ENCODE measurements around the gene MRPL43. TPM values are rescaled to one million over a fixed set of nuclear protein-coding genes. Genes with fewer than 3 reads are reported as not detected.

MRPL43 gene
- total RNA-seq, 6 experiments from 2014 or later: 101 to 120 (median 115) TPM

DNA sequence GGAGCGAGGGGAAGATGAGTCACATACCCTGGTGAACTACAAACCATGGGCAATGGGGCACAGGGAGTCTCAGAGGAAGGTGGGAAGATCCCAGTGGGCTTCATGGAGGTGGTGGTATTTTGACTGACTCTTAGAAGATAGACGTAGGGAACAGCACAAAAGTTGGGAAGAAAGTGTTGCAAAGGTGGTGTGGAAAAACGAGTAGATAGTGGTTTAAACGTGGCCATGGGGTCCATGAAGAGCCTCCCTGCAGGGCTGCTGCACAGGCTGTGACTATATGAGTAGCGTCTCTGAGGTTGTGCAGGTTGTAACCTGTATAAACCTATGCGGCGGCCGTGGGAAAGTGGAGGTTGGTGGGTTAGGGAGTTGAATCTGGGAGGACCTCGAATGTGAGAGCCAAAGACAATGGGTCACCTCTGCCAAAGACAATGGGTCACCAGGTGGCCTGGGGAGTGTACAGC lies 26.1 kb upstream of the MRPL43 start:
- Mint-ChIP-seq H3K36me3 (ENCODE audit: low read depth) (no peaks in the 10 kb centered on the region), H3K4me1 (ENCODE audit: low read depth) (peaks cover 41% of the 10 kb centered on the region), H3K27ac (peak overlapping the region; percentile 85), H3K27me3 (ENCODE audit: insufficient read depth) (peaks cover 7% of the 10 kb centered on the region), H3K4me3 (peak overlapping the region; percentile 45), H3K9me3 (no peaks in the 10 kb centered on the region)
- DNase-seq: no peak
- TF ChIP-seq, protein P1, sequence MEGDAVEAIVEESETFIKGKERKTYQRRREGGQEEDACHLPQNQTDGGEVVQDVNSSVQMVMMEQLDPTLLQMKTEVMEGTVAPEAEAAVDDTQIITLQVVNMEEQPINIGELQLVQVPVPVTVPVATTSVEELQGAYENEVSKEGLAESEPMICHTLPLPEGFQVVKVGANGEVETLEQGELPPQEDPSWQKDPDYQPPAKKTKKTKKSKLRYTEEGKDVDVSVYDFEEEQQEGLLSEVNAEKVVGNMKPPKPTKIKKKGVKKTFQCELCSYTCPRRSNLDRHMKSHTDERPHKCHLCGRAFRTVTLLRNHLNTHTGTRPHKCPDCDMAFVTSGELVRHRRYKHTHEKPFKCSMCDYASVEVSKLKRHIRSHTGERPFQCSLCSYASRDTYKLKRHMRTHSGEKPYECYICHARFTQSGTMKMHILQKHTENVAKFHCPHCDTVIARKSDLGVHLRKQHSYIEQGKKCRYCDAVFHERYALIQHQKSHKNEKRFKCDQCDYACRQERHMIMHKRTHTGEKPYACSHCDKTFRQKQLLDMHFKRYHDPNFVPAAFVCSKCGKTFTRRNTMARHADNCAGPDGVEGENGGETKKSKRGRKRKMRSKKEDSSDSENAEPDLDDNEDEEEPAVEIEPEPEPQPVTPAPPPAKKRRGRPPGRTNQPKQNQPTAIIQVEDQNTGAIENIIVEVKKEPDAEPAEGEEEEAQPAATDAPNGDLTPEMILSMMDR (IDR thresholded peaks at IDR 0.05): no peak

DNA sequence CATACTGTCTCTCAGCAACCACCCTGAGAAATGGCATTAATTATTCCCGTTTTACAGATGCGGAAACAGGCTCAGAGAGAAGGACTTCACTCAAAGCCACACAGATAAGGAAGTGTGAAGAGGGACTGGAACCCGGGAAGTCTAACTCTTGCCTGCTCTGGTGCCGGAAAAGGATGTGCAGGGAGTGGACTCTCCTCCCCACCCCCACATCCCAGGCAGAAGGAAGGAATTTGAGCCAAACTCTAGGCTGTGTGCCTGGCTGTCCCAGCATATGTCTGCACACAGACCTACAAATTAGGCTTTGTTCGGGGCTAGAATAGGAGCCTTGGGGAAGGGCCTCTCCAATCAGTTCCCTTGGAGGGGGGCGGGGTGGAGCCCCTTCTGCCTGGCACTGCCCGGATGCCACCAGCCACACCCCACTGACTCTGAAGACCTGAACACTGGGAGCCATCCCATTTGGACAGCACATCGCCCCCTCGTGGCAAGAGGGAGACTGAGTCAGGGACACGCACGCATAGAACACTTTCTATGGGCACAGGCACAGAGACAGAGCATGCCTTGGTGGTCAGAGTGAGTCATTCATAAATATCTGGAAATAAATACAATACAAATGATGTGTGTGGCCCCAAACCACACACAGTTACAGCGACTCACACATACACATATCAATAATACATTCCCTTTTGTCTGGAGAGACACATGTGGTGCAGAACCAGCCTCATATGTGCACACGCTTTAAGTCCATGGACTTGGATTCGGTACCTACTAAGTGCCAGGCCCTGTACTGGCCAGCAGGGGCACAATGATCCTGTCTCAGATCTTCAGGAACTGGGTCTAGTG lies 25.4 kb upstream of the MRPL43 start:
- Mint-ChIP-seq H3K27ac (peak overlapping the region; percentile 85), H3K9me3 (no peaks in the 10 kb centered on the region), H3K27me3 (ENCODE audit: insufficient read depth) (peaks cover 7% of the 10 kb centered on the region; the same call in 1 of the 2 replicates), H3K4me1 (ENCODE audit: low read depth) (peaks cover 48% of the 10 kb centered on the region), H3K4me3 (peak overlapping the region; percentile 45), H3K36me3 (ENCODE audit: low read depth) (no peaks in the 10 kb centered on the region)
- TF ChIP-seq, protein P1 (IDR thresholded peaks at IDR 0.05): peak; percentile 96
- DNase-seq: peak; percentile 94

DNA sequence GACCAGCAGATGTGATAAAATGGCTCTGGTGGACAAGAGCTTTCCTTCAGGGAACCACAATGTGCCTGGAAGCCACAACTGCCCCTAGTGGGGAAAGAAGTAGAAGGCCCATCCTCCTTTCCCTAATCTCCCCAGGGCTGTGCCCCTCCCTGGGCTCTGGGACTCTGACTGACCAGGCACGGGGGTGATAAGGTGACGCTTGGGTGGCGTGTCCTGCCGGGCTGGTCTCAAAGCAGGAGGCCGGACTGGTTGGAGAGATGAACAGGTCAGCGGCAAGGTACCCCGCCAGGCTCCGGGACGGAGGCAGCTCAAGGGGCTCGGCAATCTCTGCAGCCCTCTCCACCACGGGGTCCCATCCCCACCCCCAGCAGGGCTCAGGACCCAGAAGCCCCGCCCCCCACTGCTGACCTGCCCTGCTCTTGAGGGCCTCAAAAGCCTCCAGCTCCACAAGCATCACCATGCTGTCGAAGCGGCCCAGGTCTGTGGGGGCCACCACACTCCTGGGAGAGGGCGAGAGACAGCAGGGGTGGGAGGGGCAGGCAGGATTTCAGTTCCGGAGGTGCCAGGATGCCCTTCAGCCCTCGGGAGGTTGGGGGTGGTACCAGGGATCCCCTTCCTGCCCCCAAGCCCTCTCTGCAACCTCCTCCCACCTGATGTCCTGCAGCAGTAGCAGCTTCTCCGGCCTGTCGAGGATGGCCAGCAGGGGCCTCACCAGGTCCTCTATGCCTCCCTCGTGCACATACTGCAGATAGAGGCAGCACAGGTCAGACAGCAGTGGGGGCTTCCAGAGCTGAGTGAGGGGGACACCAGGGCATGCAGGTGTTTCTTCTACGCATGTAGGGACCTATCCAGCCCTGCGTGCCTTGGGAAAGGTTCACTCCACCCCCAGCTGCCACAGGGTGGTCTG lies 24.5 kb upstream of the MRPL43 start:
- Mint-ChIP-seq H3K4me3 (no peak overlapping the region), H3K27me3 (ENCODE audit: insufficient read depth) (peaks cover 3% of the 10 kb centered on the region; the same call in 1 of the 2 replicates), H3K27ac (peak overlapping the region; percentile 85; the same call in 1 of the 2 replicates), H3K4me1 (ENCODE audit: low read depth) (peaks cover 48% of the 10 kb centered on the region), H3K36me3 (ENCODE audit: low read depth) (no peaks in the 10 kb centered on the region), H3K9me3 (no peaks in the 10 kb centered on the region)
- DNase-seq: peak; percentile 22
- TF ChIP-seq, protein P1 (IDR thresholded peaks at IDR 0.05): peak; percentile 68

DNA sequence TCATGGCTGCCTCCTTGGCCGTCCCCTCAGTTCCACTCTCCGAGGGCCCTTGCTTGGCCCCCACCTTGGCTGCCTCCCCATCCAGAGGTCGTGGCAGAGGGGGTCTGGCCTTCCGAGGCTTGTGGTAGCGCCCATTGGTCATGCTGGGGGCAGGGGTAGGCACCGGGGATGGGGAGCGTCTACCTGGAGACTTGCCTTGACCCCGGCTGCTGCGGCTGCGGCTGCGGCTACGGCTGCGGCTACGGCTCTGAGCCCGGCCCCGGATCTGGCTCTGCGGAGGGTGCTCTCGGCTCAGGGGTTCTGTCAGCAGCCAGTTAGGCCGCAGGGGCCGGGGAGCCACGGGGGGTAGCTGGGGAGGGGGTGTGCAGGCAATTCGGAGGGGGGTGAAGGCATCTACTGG lies 23.0 kb upstream of the MRPL43 start:
- TF ChIP-seq, protein P1 (IDR thresholded peaks at IDR 0.05): no peak
- H3K4me1 Mint-ChIP-seq (ENCODE audit: low read depth): peaks cover 37% of the 10 kb centered on the region
- no peak overlapping the region for H3K27ac Mint-ChIP-seq
- DNase-seq: no peak
- no peak overlapping the region for H3K4me3 Mint-ChIP-seq
- no peaks in the 10 kb centered on the region for H3K9me3 Mint-ChIP-seq
- no peaks in the 10 kb centered on the region for H3K36me3 Mint-ChIP-seq (ENCODE audit: low read depth)
- peaks cover 3% of the 10 kb centered on the region for H3K27me3 Mint-ChIP-seq (ENCODE audit: insufficient read depth)

DNA sequence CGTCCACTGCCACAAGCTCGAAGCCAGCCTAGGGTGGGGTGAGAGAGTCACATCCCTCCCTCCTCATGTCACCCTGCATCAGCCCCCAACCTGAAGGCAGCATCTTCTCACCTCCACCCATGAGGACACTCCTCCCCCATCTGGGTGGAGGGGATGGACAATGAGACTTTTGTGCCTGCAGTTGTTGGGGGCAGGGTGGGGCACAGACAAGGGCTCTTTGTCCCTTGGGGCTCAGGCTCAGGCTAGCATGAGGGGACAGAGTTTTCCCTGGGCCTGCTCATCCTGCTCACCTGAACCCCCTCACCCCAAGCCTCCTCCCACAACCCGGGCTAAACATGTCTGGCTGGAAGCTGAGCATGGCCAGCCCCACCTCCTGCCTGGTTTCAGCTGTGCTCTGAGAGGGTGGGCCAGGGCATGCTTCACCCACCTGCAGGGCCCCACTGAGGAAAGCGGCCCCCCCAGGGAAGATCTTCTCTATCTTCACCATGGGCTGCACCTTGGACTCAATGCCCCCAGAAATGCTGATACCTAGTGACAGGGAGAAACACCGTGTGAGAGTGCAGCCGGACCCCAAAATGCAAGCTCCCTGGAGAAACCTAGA lies 21.6 kb upstream of the MRPL43 start:
- DNase-seq: no peak
- H3K4me3 Mint-ChIP-seq: no peak overlapping the region
- H3K36me3 Mint-ChIP-seq (ENCODE audit: low read depth): no peaks in the 10 kb centered on the region
- peaks cover 3% of the 10 kb centered on the region for H3K27me3 Mint-ChIP-seq (ENCODE audit: insufficient read depth)
- H3K9me3 Mint-ChIP-seq: no peaks in the 10 kb centered on the region
- no peak overlapping the region for H3K27ac Mint-ChIP-seq
- peaks cover 23% of the 10 kb centered on the region for H3K4me1 Mint-ChIP-seq (ENCODE audit: low read depth)
- TF ChIP-seq, protein P1 (IDR thresholded peaks at IDR 0.05): no peak

All from HFFc6 (cell line).